Forelimb muscle (tissue), 1 donor: Measurements from ENCODE around the gene EPB41L4A. TPM values are rescaled to one million over a fixed set of nuclear protein-coding genes. Genes with fewer than 3 reads are reported as not detected.
A peak's percentile ranks its signal among the peaks of the same experiment; 100 is the strongest.
"Not testable (repeated sequence)": the region's sequence is repeated elsewhere in the genome, so short reads cannot be mapped to it uniquely, and the experiment has no call there.

Experiments
- DNase-seq: peaks from one replicate; pipeline ENCODE4 v3.0.0-alpha.2; 2013; ENCODE audit warnings: low read depth
- polyA plus RNA-seq: library from polyadenylated mRNA; unstranded; fragments of 120-200 nt; gene quantifications from one replicate; pipeline ENCODE4 v1.2.1, GENCODE V29; 2013; ENCODE audit not compliant: insufficient read length

The EPB41L4A gene
- polyA plus RNA-seq, 1 donor, result 5.2 TPM

DNA sequence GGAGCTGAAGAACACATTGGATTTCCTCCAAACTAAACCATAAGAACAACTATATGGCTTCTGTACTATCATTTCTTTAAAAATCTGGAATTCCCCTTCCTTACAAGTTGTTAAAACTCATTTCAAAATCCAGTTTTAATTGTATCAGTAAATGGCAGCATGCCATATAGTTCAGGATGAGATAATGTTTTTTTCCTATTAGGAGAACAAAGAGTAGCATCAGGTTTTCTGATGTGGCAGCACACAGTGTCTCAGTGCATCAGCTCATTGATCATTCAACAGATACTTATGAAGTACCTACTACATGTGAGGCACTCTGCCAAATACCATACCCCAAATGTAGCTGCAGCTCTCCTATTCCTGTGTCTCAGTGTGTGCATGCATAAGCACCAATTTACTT is 161.1 kb downstream of the EPB41L4A start:
- no peak for DNase-seq

DNA sequence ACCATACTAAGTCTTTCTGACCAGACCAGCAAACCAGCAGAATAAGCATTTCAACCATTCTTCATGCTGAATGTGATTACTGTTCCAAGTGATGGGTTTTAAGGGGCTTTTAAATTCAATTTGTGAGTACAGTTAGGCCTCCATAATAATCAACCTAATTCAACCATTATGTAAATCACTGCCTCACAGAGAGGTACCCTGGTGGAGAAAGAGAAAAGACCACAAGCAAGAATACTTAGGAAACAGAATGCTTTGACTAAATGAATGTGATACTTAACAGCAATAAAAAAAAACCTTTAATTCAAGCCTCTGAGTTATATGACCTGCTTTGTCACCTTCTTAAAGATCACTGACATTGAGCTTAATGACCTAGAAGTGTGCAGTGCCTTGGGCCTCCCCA is 162.1 kb downstream of the EPB41L4A start:
- no peak for DNase-seq

DNA sequence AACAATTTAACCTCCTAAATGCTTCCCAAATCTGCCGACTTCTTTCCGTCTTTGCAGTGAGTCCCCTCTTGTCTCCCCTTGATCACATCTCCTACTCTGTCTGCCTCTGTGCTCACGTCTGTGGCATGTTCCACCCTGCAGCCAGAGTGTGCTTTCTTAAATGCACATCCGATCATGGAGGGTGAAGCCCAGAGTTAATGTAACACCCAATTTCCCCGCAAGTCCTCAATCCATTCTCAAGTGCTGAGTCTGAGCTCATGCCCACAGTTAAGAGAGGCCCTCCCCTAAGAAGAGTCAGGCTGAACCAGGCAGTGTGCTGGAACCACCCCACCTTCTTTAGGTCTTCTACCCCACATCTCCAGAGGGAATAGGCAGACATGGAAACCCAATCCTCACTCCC is 164.8 kb downstream of the EPB41L4A start:
- no peak for DNase-seq

DNA sequence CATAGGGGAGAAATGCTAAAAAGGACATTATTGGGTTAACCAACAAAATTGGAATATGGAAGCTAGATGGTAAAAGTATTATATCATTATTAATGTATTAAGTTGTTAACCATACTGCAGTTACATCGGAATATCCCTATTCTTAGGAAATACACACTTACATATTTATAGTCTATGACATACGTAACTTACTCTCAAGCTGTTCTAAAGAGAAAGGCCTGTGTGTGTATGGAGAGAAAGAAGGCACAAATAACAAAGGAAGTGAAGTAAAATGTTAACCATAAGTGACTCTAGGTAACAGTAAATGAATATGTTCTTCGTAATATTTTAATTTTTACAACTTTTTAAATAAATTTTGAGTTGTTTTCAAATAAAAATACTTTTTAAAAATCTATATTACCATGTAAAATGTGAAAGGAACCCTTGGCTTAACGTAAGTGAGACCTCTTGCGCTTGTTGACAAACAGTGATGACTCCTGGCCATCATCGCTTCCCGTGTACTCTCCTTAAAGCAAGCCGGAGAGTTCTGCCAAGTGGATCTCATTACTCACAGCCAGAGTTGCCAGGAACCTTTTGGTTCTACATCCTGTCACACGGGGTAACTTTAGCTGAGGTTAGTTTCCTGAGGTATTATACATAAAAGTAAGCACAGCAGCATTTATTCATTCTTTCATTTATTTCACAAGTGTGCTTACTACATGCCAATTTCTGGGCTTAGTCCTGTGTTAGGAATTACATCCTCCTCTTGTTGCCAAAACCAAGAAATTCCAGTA is 165.4 kb downstream of the EPB41L4A start:
- DNase-seq, result peak; percentile 13

DNA sequence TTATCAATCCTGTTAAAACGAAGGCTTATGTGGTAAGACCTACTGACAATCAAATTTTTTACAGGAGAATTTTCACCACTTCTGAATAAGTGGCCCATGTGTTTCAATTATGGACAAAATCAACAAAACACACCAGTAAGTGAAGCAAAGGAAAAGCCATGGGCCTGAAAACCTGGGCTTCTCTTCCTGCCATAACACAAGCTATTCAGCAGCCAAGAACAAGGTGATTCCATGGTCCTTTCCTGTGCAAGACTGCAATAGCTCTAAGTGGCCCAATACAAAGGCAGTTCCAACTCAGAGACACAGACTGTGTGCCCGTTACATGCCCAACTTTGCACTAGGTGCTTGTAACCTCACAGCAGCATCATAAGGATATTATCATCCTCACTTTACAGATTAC is 168.5 kb downstream of the EPB41L4A start:
- DNase-seq, result no peak

DNA sequence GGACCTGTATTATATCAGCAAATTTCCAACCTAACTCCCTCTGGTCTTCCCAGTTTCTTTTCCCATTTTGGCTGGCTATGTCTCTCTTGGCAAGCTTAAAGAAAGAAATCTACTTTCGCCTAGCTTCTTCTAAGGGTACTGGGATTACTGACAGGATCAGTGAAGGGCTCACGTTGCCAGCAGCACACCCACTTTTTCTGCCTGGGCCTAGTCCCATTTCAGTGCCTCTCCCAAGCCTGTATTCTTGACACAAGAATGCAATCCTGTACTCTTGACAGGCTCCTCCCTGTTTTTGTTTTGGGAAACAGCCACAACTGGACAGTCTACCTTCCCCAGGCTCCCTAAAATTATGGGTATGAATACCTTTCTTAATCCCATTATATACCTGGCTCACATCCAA is 170.5 kb downstream of the EPB41L4A start:
- DNase-seq, result no peak

DNA sequence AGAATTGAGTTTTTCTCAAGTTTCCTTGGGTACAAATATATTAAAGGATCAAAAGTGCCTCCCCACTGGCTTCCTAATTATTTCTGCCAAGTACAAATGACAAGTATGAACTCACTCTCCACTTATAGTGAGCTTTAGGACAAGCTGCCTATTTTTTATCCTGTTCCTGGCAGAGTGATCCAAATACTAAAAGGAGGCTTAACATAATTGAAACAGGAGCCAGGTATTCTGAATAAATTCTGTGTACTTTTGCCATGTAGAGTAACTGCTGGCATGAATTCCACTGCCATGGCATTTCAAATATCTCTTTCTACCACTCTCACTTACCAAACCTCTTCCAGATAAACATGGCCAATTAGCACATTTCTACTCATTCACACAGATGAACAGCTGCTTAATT is 171.1 kb downstream of the EPB41L4A start:
- no peak for DNase-seq

DNA sequence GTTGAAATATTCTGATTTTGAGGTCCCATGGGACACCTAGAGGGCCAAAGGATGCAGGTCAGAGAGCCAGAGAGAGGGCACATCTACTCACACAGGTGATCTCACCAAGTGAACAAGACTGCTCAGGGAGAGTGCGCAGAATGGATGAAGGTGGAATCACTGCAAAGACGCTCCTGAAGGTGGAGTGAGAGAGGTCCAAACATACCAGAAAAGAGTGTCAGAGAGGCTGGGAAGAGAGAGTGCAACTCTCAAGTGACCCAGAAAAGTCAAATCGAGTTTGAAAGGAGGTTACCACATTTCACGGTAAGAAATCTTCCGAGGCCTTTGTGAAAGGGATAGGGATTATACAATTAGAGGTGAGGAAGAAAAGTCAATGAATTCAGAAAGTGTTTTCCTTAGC is 173.4 kb downstream of the EPB41L4A start:
- DNase-seq, result no peak

DNA sequence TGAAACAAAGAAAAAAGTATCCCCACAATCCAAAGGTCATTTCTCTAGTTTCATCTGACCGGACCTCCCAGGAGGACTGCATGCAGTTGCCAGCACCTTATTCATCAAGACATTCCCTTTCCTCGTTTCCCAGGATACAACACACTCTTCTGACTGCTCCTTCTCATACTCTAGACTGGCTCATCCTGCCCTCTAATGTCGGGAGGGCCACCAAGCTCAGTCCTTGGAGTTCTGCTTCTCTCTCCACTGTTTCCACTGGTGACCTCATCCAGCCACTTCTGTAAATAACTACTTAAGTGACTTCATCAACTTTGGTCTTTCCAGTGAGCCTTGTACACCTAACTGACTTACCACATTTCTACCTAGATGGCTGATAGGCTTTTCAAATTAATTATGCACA is 179.1 kb downstream of the EPB41L4A start:
- DNase-seq, result no peak

DNA sequence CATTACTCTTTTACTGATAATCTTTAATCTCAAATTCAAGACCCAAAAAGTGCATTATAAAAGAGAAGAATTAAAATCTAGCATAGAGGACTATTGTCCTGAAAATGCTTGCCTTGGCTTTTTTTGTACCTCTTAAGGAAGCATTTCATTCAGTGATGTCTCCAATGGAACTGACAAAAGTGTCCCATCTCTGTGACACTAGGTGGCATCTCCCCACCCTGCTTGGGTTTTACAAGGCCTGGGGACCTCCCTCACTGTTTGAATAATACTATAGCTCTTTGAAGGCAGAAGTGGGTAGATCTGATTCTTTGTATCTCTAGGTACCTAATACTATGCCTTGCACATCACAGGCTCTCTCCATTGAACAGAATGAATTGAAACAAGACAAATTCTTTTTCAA is 180.6 kb downstream of the EPB41L4A start:
- DNase-seq, result no peak

DNA sequence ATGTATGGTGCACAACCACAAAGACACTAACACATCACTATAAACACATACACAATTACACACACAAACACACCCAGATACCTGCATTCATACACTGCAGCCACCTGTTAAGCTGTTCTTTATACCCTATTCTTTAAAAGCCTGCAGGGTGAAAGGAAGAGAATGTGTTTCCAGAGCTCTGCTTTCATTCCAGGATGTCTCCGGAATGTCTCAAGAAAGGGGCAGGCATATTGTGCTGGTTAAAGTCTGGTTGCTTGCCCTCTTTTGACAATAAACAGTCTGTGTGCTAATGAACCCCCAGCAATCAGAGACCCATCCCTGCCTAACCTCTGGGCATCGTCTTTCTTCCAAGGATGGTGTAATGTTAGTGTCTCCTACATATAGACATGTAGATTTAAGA is 181.6 kb downstream of the EPB41L4A start:
- no peak for DNase-seq

DNA sequence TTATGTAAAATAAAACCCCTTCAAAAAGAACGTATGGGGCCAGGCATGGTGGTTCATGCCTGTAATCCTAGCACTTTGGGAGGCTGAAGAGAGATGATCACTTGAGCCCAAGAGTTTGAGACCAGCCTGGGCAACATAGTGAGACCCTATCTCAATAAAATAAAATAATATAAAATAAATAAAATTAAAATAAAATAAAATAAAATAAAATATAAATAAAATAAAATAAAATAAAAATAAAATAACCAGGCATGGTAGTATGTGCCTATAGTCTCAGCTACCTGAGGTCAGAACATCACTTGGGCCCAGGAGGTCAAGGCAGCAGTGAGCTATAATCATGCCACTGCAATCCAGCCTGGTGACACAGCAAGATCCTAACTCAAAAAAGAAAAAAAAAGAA is 185.1 kb downstream of the EPB41L4A start:
- DNase-seq, result no peak

DNA sequence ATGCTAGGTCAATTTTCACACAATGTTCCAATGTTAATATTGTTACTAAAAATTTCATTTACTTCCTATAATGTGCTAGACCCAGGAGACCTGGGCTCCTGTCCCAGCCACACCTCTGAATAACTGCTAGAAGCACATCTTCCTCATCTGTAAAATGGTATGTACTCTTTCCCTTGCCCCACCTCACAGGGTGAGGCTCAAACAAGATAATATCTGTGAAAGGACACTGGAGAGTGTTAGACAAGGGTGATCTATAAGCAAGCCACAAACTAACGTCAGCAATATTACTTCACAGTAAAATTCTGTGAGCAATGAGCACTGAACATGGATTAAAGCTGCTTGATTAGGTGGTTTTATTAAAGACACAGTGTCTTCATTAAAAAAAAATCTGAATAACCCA is 186.4 kb downstream of the EPB41L4A start:
- DNase-seq, result no peak

DNA sequence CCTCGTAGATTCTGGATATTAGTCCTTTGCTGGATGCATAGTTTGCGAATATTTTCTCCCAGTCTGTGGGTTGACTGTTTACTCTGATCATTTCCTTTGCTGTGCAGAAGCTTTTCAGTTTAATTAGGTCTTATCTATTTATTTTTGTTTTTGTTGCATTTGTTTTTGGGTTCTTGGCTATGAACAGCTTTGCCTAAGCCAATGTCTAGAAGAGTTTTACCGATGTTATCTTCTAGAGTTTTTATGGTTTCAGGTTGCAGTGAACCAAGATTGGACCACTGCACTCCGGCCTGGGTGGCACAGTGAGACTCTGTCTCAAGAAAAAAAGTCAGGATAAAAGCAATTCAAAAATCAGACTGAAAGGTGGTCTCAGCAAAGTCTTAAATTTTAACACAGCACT is 188.5 kb downstream of the EPB41L4A start:
- DNase-seq, result no peak

DNA sequence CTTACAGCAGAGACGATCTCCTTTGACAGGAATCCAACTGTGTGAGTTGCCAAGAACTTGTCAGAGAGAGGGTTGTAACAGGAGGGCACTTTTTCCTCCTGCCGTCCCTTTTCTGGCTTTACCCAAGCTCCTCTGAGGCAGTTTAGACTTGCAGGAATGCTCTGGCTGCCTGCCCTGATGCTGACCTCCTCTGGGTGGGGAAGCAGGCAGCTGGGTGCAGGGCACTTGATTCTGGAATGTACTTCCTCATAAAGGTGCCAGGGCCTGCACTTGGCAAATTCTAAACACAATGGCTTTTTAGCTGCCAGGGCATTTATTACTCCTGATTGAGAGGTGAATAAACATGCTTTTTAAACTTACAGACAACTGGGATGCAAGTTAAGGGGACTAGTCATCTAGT is 190.4 kb downstream of the EPB41L4A start:
- no peak for DNase-seq

DNA sequence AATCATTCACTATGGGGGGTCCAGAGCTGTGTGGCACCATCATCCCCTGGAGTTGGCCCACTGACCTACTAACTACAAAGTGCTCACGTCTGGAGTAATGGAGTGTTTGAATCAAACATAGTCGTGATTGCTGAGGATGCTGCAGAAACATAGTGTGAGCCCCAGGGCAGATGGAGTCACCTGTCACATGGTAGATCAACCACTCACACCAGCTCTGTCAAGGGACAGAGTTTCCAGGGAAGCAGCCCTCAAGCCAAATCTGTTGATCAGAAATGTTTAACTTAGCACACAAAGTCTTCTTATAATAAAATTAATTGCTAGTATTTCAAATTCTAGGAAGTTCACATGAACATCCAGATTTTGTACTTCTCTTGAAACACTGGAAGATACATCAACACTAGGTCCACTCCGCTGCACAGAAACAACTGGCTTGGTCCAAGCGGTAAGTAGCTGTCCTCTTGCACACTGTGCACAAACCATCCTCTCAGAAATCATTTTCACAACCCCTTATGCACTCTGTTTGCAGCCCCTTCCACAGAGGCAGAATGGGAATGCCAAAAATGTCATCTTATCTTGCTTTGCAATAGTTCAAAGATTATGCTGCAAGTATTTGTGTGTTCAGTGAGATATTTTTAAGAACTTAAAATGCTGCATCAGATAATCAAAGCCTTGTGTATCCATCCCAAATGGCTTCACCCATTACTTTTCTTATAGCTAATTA is 191.0 kb downstream of the EPB41L4A start:
- DNase-seq, result no peak

DNA sequence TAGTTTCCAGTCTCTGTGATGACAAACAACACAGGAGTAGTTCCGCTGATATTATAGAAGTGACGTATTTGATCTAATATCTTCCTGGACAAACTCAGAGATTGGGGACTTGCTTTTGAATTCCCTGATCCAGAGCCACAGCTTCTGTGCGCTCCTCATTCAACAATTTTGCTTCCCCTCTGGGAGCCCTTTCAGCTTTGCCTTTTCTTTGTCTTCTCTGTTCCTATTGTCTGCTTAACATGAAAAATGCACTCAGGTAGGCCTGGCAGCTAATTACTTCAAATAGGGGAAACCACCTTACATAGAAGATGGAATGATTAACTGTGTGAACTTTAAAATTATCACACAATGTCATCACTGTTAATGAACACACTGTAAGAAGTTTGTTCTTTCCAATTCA is 192.9 kb downstream of the EPB41L4A start:
- no peak for DNase-seq

DNA sequence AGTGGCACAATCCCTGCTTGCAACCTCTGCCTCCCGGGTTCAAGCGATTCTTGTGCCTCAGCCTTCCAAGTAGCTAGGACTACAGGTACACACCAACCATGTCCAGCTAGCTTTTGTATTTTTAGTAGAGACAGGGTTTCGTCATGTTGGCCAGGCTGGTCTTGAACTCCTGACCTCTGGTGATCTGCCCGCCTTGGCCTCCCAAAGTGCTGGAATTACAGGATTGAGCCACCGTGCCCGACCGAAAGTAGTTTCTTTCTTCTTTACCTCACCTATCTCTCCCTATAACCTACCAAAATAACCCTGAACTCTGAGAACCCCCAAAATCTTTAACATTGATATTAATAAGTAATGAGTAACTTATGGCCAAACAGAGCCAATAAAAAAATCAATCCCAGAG is 196.1 kb downstream of the EPB41L4A start:
- DNase-seq, result not testable (repeated sequence)

DNA sequence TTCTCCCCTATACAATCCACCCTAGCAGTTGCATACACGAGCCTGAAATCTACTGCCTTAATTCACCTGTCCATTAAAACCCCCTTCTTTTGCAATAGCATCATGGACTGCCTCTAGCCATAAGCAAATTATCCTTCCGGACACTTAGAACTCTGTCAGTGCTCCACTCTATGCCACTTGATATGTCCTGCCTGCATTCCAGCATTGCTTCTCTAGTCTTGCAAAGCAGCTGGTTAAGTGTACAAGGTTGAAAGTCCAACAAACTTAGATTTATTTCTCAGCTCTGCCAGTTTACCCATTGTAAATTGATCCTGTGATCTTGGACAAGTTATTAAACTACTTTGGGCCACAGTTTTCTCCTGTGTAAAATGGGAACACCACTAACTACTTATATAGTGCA is 197.9 kb downstream of the EPB41L4A start:
- no peak for DNase-seq

DNA sequence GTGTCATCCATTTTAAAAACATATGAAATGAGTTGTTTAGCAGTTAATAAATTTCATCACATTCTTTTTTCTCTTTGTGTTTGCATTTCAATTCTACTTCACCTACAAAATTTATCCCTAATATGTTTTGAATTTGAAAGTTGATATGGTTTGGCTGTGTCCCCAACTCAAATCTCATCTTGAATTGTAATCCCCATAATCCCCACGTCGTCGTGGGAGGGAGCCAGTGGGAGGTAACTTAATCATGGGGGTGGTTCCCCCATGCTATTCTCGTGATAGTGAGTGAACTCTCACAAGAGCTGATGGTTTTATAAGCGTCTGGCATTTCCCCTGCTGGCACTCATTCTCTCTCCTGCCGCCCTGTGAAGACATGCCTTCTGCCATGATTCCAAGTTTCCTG is 200.1 kb downstream of the EPB41L4A start:
- no peak for DNase-seq

DNA sequence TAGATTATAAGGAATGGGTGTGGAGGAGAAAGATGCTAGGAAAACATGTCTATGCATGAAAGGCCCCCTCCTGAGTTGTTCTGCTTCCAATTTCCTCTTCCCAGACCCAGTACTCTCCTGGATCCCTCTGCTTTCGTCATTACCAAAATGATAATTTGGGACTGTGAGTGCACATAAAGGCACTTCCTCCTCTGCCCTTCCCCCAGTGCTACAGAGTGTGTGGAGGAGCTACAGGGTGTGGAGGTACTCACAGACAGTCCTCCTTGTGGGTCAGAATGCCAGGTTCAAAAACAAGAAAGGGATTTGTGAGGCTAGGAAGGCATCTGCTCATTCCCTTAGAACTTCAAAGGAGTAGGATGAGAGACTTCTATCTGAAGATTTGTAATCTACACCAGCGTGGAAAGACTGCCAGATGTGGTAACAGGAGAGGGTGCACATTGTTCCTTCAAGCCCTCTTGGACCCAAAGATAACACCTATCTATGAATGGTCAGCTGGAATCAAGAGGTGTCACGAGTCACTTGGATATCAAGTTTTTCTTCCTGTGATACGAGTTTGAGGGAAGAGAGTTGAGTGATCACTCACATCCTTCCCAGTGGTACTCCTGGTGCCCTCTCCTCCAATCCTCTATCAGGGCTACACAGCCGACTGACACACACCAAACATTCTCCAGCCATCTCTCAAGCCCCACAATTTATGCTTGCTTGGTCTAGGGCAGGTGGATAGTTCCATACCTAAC is 201.1 kb downstream of the EPB41L4A start:
- DNase-seq, result no peak

DNA sequence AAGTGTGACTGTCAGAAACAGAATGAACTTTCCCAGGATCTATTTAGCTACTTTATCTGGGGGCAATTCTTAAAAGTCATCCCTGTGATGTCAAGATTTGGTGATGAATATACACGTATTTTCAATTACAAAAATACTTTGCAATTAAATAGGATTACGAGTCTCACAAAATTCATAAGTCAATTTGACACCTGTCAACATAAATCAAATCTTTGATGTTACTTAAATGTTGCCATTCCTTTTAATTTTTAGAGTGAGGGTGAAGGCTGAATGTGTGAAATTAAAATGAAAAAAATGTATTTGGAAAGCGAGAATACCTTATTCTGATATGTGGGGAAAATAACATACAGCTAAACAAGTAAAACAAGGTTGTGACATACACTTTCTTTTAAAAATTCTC is 202.9 kb downstream of the EPB41L4A start:
- no peak for DNase-seq
